ENCODE measurements around the gene SHISA4.
"Not testable (repeated sequence)": the region's sequence is repeated elsewhere in the genome, so short reads cannot be mapped to it uniquely, and the experiment has no call there.

Gene SHISA4

DNA sequence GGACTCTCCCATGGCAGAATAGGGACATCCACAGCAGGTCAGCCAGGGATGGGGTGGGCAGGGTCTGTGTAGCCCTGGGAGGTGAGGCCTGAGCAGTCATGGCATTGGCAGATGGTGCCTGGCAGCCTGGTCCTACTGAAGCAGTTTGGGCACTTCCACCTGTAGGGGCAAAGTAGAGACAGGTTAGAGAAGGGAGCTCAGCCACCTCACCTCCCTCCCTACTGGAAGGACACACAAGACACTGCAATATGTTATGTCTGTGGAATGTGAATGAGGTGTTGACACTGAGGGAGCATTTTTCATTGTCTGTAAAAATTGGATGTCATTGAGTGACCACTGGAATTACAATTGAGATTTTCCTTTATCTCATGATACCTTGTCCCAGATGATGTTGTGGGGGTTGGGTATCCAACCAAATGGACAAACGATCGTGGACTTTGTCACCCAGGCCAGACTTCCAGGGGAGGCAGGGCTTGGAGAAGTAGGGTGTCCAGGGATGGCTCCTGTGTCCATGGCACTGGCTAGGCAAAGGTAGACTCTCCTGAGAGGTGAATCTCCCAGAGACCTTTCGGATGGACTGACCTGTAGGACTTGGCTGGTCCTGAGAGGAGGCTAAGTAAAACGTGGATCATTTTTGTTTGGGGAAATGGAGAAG lies 9.7 kb downstream of the SHISA4 start:
- no peak for DNase-seq (ENCODE audit: low spot score)

DNA sequence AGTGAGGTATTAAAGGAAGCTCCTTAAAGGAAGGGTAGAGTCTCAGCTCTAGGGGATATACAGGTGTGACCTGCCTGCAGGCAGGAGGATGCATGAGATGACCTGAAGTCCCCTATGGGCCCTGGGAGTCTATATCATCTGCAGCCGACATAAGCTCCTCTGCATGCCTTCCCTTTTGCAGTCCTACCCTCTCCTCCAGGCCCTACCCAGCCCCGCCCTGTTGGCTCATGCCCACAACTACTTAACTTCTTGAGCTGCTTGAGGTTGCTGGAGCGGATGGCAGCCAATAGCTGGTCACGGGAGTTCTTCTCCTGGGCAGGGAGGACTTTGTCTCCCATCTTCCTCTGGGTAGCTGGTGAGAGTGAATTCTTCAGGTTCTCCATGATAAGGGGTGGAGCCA lies 10.3 kb downstream of the SHISA4 start:
- no peak for DNase-seq (ENCODE audit: low spot score)

DNA sequence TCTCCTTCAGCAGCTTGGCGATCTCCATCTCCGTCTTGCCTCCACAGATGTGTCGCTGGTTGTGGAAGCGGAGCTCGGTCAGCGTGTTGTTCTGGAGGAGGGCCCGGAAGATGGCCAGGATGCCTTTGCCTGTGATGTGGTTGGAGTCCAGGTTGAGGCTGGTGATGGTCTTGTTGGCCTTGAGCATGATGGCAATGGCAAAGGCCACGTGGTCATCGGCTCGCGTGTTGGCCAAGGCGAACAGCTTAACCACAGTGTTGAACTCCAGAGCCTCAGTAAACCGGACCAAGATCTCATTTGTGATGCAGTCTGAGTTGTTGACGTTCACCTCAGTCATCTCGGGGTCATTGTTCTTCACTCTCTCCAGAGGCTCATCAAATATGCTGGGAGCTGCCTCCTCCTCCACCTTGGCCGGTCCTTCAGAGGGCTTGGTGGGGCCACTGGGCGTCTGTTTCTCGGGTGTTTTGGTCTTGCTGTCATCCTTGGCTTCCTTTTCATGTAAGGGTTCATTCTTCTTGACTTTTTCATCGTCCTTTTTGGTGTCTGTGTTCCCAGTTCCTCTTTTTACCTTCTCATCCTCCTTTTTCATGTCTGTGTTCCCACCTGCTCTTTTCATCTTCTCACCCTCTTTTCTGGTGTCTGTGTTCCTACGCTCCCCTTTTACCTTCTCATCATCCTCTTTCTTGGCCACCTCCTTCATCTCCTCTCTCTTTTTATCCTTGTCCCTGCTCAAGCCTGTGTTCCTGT lies 11.2 kb downstream of the SHISA4 start:
- no peak for DNase-seq (ENCODE audit: low spot score)

DNA sequence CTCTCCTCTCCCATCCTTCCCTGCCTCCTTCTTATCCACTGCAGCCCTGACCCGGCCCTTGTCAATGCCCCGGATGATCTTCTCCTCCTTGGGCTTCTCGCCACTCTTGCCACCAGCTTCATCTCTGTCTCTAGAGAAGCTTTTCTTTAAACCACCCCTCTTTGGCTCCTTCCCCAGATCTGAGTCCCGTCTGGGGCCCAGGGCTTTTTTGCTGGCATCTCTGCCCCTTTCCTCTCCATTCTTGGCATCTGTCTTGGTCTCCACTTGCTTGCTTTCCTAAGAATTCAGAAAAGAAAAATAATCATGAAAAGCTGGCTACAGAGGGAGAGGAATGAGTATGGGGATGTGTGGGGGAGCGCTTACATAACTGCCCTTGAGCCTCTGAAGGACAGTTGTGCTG lies 11.8 kb downstream of the SHISA4 start:
- DNase-seq (ENCODE audit: low spot score): no peak

DNA sequence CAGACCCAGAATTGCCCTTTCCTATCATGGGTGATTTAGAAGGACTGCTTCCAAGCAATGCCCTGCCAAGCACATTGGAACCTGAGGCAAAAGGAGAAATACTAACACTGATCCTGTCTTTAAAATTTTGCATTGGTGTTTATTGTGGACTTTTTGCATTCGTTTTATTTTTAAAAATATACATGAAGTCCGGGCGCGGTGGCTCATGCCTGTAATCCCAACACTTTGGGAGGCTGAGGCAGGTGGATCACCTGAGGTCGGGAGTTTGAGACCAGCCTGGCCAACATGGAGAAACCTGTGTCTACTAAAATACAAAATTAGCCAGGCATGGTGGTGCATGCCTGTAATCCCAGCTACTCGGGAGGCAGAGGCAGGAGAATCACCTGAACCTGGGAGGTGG lies 12.3 kb downstream of the SHISA4 start:
- DNase-seq (ENCODE audit: low spot score): not testable (repeated sequence)

DNA sequence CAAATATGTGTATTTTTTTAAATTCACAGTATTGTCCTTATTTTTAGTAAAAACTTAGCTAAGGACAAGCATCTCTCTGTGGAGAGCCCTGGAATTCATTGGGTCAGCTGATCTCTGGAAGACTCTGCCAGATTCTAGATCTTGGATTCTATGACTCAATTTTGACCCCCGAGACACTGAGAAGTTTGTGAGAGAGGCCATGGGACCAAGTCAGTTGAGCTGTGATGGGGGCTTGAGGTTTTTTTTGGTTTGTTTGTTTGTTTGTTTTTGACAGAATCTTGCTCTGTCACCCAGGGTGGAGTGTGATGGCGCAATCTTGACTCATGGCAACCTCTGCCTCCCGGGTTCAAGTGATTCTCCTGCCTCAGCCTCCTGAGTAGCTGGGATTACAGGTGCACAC lies 13.5 kb downstream of the SHISA4 start:
- no peak for DNase-seq (ENCODE audit: low spot score)

DNA sequence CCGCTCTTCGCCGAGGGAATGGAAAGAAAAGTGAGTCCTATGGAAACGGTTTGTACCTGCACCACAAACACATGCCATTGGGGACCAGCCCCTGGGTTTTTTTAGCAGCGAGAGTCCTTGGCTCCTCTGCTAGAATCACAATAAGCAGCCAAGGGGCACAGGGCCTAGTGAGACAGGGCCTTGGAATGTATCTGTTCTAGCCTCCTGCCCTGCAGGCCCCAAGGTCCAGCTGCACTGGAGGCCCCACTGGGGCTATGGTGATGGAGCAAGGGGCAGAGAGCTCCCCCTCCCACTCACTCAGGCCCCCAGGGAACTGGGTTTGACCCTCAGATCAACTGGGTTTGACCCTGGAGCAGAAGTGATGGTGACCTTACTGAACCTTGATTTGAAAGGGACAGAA lies 14.4 kb downstream of the SHISA4 start:
- no peak for DNase-seq (ENCODE audit: low spot score)

DNA sequence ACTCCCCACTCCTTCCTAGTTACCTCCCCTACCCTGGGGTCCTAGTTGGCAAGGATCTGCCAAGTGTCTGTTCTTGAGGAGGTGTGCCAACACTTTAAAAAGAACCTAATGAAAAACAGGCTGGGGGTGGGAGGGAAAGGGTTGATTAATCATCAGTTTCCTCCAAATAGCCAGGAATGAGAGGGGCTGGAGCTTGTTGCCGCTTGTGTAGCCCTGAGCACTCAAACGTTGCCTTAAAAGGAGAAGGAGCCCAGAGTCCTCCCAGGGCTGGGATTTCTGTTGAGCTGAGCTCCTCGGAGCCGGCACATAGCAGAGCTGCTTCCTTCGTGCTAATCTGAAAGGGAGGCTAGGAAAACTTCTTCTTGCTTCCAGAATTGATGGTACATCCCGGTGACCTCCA lies 15.9 kb downstream of the SHISA4 start:
- DNase-seq (ENCODE audit: low spot score): peak; percentile 26

DNA sequence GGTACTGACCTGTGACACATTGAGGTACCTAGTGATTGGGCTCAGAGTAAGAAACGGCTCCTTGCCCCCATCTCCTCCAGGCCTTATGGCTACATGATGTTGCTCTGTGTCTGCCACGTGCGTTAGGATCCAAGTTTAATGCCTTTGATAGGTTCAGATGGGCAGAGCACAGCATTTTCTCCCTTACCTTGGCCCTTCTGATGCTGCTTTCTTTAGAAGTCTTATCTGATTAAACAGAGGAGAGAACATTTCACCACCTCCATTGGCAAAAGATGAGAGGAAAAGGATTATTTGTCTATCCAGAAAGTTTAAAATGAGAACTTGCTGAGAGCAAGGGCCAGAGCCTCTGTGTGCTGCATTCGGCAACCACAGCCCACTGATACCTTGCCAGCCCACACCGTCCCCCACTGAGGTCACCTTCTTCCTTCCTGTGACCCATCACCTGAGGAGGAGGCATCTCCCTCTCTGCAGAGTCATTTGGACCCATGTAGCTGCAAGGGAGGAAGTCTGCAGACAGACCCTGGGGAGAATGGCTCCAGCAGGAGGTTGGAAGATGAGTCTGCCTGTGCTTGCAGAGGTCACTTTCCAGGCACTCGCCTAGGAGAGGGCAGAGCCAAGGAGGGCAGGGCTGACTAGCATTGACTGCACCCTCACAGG lies 16.7 kb downstream of the SHISA4 start:
- no peak for DNase-seq (ENCODE audit: low spot score)

DNA sequence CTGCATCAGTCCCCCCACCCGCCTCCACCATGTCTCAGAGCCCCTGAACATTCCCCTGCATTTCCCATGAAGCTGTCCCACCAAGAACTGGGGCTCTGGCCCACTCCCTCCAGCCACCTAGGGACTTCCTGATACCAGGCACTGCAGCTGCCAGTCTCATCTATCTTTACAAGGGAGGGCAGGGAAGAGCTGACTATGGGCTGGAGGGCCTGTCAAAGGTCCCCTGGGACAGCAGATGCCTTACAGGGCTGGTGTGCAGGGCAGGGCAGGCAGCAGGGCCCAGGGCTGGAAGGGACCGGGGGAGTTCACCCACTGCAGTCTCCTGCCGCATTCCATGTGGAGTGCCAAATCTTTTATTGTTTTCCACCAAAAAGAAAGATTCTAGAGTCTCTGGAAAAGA lies 17.6 kb downstream of the SHISA4 start:
- DNase-seq (ENCODE audit: low spot score): no peak

DNA sequence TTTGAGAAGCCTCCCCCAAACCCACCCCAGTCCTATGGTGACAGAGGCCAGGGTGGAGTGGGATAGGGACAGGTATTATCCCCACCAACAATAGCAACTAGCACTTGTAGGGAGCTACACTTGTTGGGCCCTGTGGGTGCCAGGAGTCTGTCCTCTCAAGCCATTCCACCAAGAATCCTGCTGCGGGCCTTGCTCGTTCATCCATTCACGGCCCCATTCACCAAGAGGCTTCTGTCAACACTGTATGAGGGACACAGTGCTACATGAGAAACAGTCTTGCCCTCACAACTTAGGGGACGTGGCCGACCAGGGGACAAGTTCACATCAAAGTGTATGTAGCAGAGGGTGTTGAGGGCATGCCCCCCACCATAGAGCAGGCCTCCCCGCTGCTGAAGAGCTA lies 18.9 kb downstream of the SHISA4 start:
- DNase-seq (ENCODE audit: low spot score): no peak

DNA sequence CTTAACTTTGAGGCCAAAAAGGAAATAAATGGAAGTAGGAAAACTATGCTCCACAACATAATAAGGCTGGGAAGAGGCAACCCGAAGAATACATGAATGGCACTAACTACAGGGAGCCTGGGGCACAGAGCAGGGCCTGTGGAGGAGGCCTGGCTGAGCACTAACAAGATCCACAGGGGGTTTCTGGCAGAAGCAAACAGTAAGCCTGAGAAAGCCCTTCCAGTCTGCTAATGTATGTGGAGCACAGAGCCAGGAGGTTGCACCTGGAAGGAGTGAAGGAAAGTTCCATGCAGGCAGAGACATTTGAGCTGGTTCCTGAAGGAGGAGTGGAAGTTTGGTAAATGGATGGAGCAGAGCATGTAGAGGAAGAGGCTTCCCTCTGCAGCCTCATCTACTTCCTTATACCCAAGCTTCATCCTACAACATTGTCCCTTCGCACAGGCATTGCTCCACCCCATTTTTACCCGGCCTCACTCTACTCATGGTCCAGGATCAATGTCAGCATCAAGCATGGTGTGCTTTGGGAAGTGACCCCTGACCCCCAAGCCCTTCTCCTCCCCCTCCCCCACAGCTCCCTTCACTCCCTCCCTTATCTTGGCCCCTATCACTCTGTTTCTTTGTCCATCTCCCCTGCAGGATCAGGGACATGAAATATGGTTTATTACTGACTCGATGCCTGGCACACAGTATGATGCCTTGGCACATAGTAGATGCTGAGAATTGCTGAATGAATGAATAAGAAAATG lies 23.3 kb downstream of the SHISA4 start:
- DNase-seq (ENCODE audit: low spot score): no peak

DNA sequence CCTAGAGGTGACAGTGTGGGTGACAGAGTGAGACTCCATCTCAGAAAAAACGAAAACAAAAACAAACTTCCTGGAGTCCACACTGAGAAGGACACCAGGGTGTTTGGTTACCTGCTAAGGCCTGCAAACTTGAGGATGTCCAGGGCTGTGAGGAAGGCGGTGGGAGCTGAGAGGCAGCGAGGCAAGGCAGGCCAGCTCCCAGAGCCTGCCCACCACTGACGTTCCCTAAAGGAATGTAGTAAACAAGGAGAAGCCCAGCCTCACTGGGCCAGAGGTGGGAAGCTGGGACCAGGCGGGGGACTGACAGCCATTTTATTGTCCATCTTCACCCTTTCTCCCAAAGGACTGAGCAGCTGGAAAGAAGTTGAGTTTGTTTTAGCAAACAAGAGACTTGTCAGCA lies 24.1 kb downstream of the SHISA4 start:
- DNase-seq (ENCODE audit: low spot score): no peak

DNA sequence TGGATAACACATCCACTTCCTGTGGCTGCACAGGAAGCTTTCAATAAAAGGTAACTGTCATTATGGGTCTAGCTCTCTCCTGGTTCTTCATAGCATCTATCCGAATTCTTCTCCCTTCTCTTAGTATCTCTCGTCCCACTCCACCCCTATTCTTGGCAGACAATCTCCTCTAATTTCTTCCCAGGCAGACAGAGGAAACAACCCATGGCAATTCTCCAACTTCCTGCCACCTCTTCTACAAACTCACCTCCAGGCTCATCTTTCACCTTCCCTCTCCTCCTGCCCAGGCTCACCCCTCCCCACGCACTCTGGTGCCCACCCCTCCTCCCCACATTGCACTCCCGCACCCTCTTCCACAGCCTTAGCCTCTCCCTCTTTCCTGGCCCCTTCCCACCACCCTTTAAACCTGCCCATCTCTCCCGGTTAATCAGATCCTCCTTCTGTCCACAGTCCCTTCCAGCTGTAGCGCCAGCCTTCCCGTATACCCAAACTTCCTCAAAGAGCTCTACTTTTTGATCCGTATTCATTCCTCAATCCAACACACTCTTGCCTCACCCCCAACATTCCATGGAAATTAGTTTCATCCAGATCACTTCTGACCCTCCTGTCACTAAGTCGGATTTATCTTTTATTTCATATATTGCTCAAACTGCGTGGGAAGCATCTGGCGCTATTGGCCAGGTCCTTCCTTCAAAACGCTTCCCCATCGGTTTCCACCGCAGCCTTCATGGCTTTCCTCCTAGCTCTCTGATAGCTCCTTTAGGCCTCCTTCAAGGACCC lies 25.9 kb downstream of the SHISA4 start:
- DNase-seq (ENCODE audit: low spot score): no peak

DNA sequence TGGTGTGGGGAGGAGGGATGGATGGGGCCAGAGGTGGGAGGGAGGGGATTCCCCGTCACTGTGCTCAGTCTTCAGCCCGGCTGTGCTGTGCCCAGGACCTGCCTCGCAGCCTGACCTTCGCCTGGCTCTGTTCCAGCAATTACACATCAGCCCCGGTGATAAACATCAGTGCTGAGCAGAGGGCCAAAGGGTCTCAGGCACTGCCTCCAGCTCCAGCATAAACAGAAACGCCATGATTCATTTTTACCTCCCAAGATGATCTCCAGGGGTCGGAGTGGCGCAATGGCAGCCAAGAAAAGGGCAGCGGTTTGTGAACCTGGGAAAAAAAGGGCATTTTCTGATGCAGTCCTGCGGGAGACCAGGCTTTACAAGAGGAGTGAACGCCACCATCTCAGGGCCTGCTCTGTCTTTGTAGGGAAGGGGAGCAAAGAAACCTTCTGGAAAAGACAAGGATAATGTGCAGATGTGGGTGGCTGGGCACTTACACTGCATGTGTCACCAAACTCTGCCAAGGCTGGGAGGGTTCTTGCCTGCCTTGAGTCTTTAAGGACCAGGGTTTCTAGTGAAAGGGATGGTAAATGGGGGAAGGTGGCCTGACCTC lies 28.1 kb downstream of the SHISA4 start:
- peak; percentile 60 for DNase-seq (ENCODE audit: low spot score)

DNA sequence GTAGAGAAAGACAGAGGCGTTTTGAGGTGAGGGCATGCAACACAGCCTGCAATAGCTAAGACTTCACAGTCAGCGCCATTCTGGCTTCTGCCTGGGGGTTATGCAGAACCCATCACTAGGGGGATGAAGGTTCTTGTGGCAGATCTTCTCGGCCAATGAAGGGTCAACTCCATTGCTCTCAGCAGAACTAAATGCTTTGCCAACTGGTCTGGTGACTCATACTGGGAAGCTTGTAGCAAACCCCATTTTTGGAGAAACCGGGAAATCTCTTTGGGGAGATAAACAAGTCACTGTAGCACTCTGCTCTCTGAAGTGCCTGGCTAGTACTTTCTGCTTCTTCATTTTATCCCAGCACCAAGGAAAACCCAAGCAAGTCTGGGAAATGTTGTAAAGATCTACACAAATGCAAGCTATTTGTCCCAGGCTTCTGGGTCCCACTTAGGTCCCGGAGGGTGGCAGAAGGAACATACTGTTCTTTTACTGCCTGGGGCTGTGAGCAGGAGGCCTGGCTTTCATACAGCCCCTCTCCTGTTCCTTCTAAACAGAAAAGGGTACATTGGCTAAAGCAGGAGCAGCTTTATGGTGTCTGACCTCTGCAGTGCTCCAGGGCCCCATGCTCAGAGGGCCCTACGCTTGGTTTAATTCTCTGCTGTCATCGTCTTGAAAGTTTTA lies 28.8 kb downstream of the SHISA4 start:
- no peak for DNase-seq (ENCODE audit: low spot score)

DNA sequence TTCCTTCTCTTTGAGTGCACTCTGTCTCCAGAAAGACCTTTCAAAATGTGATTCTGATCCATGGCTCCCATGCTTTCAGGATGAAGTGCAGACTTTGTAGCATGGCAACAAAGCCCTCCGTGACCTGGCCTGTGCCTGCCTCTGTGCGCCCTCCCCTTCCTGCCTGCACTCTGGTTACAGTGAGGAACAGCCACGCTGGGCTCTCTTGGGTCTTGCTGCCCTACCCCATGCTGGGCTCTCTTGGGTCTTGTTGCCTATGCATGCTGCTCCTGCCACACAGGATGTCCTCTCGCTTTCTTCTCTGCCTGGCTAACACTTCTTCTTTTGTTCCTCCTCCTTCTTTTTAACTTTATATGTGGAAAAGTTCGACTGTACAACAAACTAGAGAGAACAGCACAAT lies 29.6 kb downstream of the SHISA4 start:
- DNase-seq (ENCODE audit: low spot score): no peak

DNA sequence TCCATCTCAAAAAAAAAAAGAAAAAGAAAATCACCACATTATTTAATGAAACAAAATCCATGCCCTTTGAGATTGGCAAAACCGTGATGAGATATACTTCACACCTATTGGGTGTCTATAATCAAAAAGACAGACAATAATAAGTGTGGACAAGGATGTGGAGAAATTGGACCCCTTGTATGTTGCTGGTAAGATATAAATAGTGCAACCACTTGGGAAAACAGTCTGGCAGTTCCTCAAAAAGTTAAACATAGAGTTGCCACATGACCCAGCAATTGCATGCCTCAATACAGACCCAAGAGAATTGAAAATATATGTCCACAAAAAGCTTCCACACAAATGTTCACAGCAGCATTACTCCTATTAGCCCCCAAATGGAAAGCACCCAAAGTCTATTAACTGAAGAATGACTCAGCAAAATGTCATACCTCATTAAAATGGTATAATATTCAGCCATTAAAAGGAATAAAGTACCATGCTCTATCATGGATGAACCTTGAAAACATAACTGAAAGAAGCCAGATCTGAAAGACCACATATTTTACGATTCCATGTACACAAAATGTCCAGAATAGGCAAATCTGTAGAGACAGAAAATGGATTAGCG lies 33.4 kb downstream of the SHISA4 start:
- no peak for DNase-seq (ENCODE audit: low spot score)

DNA sequence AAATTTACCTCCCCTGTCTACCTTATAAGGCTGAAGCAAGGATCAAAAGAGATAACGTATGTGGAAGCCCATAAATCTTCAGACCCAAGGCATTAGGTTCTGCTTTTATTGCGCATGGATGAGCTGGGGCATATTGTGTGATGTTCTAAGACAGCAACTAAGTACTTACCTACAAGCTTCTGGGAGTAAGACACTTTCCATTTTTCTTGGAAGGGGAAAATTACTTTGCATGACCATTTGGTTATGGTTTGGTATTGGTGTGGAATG lies 36.5 kb downstream of the SHISA4 start:
- DNase-seq (ENCODE audit: low spot score): no peak

DNA sequence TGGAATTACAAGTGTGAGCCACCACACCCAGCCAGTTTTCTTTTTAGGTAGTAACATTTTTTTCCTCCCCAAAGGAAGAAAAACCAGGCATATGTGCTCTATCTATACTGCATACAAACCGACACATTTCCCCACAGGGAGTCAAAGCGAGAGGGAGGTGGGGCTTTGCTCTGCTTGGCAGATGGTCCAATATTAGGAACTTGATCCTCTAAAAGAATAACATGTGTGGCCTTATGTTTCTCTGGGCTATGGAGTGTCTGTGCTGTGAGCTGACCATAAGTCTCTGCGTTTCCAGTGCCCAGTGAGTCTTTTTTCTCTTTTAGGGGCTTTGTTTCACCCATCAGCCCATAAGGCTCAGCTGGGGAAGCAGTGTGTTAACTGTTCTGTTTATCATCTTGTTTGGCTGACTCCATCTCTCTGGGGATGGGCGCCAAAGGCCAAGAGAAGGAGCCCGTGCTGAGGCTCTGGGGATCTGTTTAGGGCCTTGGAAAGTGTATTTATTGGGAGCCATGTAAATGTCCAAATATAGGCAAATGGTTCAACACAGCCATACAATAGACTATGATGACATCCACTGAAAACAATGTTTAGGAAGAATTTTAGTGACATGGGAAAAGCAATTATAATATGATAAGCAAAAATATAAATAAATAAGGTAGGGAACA lies 37.4 kb downstream of the SHISA4 start:
- no peak for DNase-seq (ENCODE audit: low spot score)
